Measurements from ENCODE around the gene PLD2. TPM values are rescaled to one million over a fixed set of nuclear protein-coding genes. Genes with fewer than 3 reads are reported as not detected.
A peak's percentile ranks its signal among the peaks of the same experiment; 100 is the strongest.

PLD2 gene
- total and polyA plus RNA-seq, 3 experiments from 2014 or later: 1.9 to 12.0 (median 10.1) TPM

DNA sequence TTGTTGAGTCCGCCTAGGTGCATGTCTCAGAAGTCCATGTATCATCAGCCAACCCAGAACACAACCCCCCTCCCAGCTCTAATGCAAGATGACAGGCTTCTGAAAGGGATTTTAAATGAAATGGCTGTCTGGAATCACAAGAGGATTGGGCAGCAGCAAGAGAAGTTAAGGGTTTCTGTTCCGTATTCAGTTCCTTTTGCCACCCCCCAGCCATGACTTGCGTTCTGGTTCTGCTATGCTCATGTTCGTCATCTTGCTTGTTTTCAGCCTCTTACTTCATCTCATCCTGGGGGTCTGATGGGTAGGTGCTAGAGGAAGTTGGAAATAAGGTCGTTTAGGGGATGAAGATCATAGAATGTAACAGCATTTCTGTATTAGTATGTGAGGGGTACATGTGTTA lies 38.2 kb downstream of the PLD2 start:
- POLR2A ChIA-PET: no interaction called here
- peaks cover 4% of the 10 kb centered on the region for H3K36me3 ChIP-seq (ENCODE audit: insufficient read depth, low read length)

DNA sequence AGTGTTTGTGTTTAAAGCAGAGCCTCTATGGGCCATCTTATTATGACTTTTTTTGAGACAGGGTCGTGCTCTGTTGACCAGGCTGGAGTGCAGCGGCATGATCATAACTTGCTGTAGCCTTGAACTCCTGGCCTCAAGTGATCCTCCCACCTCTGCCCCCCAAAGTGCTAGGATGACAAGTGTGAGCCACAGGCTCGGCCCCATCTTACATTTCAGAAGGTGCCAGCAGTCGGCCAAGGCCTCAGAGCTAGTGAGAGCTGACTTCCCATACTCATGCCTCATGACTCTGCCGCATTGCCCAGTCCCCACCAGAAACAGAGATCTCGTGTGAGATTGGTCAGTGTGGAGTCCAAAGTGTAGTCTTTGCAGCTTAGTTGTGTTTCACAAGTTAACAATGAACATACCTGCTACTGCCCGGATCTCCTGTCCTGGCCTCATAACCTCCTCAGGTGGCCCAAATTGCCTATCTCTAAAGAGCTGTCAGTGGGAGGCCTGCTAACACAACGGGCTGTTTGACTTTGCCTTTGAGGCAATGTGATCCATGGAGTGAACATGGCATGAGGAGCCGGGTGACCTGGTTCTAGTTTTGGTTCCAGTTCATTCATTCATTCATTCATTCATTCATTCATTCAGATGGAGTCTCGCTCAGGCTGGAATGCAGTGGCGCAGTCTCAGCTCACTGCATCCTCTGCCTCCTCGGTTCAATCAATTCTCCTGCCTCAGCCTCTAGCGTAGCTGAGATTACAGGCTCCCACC lies 39.9 kb downstream of the PLD2 start:
- Histone ChIP-seq H3K27me3 (ENCODE audit: insufficient read depth, low read length, poor library complexity, severe bottlenecking) (no peaks in the 10 kb centered on the region), H3K4me1 (ENCODE audit: insufficient read depth, low read length) (no peaks in the 10 kb centered on the region), H3K36me3 (ENCODE audit: insufficient read depth, low read length) (peaks cover 6% of the 10 kb centered on the region), H3K9me3 (ENCODE audit: low read length) (no peaks in the 10 kb centered on the region), H3K27ac (ENCODE audit: low read depth, low read length) (no peak overlapping the region), H3K4me3 (ENCODE audit: low read length) (no peak overlapping the region)
- CTCF ChIA-PET: no interaction called here
- Mint-ChIP-seq H3K4me3 (no peak overlapping the region), H3K4me1 (peaks cover 41 to 83% (median 79%) of the 10 kb centered on the region in 3 donors), H3K27me3 (peaks cover 0 to 2% of the 10 kb centered on the region in 2 donors), H3K9me3 (no peaks in the 10 kb centered on the region), H3K36me3 (peaks cover 0 to 51% (median 11%) of the 10 kb centered on the region in 3 donors), H3K27ac (no peak overlapping the region)
- DNase-seq: no peak
- POLR2A ChIA-PET: no interaction called here

More for the DNA sequence above, 38.2 kb downstream of the PLD2 start:
- H3K27ac Mint-ChIP-seq: peak overlapping the region in 3 of 8 donors; percentile 52 to 77 (median 52)
- no peaks in the 10 kb centered on the region for H3K9me3 ChIP-seq (ENCODE audit: low read length)
- peaks cover 41 to 85% (median 79%) of the 10 kb centered on the region in 3 donors for H3K4me1 Mint-ChIP-seq
- no peaks in the 10 kb centered on the region for H3K9me3 Mint-ChIP-seq
- H3K4me1 ChIP-seq (ENCODE audit: insufficient read depth, low read length): peaks cover 4% of the 10 kb centered on the region
- peak overlapping the region in 1 of 7 donors; percentile 19 for H3K4me3 Mint-ChIP-seq
- no peaks in the 10 kb centered on the region for H3K27me3 Mint-ChIP-seq
- H3K27me3 ChIP-seq (ENCODE audit: insufficient read depth, low read length, poor library complexity, severe bottlenecking): no peaks in the 10 kb centered on the region
- CTCF ChIA-PET: no interaction called here
- H3K27ac ChIP-seq (ENCODE audit: low read depth, low read length): no peak overlapping the region
- peaks cover 0 to 55% (median 5%) of the 10 kb centered on the region in 3 donors for H3K36me3 Mint-ChIP-seq
- no peak for DNase-seq
- no peak overlapping the region for H3K4me3 ChIP-seq (ENCODE audit: low read length)

GRCh38 chr17:4849011-4849536 lies 42.1 kb downstream of the PLD2 start:
- POLR2A ChIA-PET: no interaction called here
- H3K36me3 ChIP-seq (ENCODE audit: insufficient read depth, low read length): peaks cover 6% of the 10 kb centered on the region
- Mint-ChIP-seq H3K4me1 (peaks cover 44 to 82% (median 78%) of the 10 kb centered on the region in 3 donors), H3K4me3 (no peak overlapping the region), H3K36me3 (peaks cover 0 to 47% (median 15%) of the 10 kb centered on the region in 3 donors), H3K27ac (peak overlapping the region in 1 of 8 donors; percentile 27), H3K9me3 (peaks cover 0 to 9% (median 5%) of the 10 kb centered on the region in 5 donors), H3K27me3 (peaks cover 0 to 6% of the 10 kb centered on the region in 2 donors)
- no peaks in the 10 kb centered on the region for H3K27me3 ChIP-seq (ENCODE audit: insufficient read depth, low read length, poor library complexity, severe bottlenecking)
- no peaks in the 10 kb centered on the region for H3K9me3 ChIP-seq (ENCODE audit: low read length)
- DNase-seq: no peak
- CTCF ChIA-PET: no interaction called here
- H3K4me3 ChIP-seq (ENCODE audit: low read length): no peak overlapping the region
- H3K4me1 ChIP-seq (ENCODE audit: insufficient read depth, low read length): peaks cover 6% of the 10 kb centered on the region
- no peak overlapping the region for H3K27ac ChIP-seq (ENCODE audit: low read depth, low read length)

DNA sequence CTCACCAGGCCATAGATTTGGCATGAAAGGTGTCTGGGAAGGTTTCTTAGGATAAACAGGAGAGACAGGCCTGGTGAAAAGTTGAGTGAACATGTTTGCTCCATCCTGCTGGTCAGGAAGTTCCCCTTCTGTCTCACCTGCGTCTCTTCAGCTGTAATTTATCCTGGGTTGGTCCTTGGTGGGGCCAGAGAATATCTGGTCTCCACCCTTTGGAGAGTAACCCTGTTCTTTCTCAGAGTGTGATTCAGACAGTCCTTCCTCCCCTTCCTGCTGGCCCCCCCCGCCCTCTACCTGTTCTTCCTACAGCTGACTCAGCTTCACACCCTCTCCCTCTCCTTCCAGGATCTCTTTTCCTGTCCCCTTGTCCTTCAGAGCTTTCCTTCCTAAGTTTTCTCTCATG lies 43.3 kb downstream of the PLD2 start:
- peaks cover 0 to 12% (median 5%) of the 10 kb centered on the region in 5 donors for H3K9me3 Mint-ChIP-seq
- peaks cover 0 to 6% of the 10 kb centered on the region in 2 donors for H3K27me3 Mint-ChIP-seq
- POLR2A ChIA-PET: no interaction called here

GRCh38 chr17:4851084-4851483 lies 44.1 kb downstream of the PLD2 start:
- Histone ChIP-seq H3K27ac (ENCODE audit: low read depth, low read length) (no peak overlapping the region), H3K36me3 (ENCODE audit: insufficient read depth, low read length) (peaks cover 12% of the 10 kb centered on the region), H3K27me3 (ENCODE audit: insufficient read depth, low read length, poor library complexity, severe bottlenecking) (no peaks in the 10 kb centered on the region), H3K4me1 (ENCODE audit: insufficient read depth, low read length) (peaks cover 6% of the 10 kb centered on the region), H3K9me3 (ENCODE audit: low read length) (no peaks in the 10 kb centered on the region), H3K4me3 (ENCODE audit: low read length) (no peak overlapping the region)
- Mint-ChIP-seq H3K27me3 (peaks cover 0 to 6% of the 10 kb centered on the region in 2 donors), H3K4me3 (no peak overlapping the region), H3K36me3 (peaks cover 0 to 39% (median 17%) of the 10 kb centered on the region in 3 donors), H3K27ac (peak overlapping the region in 2 of 8 donors; percentile 25 to 79), H3K9me3 (peaks cover 0 to 12% (median 5%) of the 10 kb centered on the region in 5 donors), H3K4me1 (peaks cover 39 to 73% (median 68%) of the 10 kb centered on the region in 3 donors)
- ChIA-PET CTCF (no interaction called here), POLR2A (no interaction called here)
- no peak for DNase-seq

More for the DNA sequence above, 43.3 kb downstream of the PLD2 start:
- peaks cover 0 to 42% (median 18%) of the 10 kb centered on the region in 3 donors for H3K36me3 Mint-ChIP-seq
- H3K27me3 ChIP-seq (ENCODE audit: insufficient read depth, low read length, poor library complexity, severe bottlenecking): no peaks in the 10 kb centered on the region
- DNase-seq: no peak
- H3K36me3 ChIP-seq (ENCODE audit: insufficient read depth, low read length): peaks cover 12% of the 10 kb centered on the region
- peaks cover 41 to 77% (median 74%) of the 10 kb centered on the region in 3 donors for H3K4me1 Mint-ChIP-seq
- H3K27ac ChIP-seq (ENCODE audit: low read depth, low read length): no peak overlapping the region
- peaks cover 6% of the 10 kb centered on the region for H3K4me1 ChIP-seq (ENCODE audit: insufficient read depth, low read length)
- no peak overlapping the region for H3K4me3 ChIP-seq (ENCODE audit: low read length)
- H3K9me3 ChIP-seq (ENCODE audit: low read length): no peaks in the 10 kb centered on the region
- H3K27ac Mint-ChIP-seq: peak overlapping the region in 3 of 8 donors; percentile 5 to 79 (median 50)
- CTCF ChIA-PET: no interaction called here
- H3K4me3 Mint-ChIP-seq: no peak overlapping the region

- peaks cover 6% of the 10 kb centered on the region for H3K4me1 ChIP-seq (ENCODE audit: insufficient read depth, low read length)
- H3K27ac Mint-ChIP-seq: peak overlapping the region; percentile 30 to 93 (median 82)
- peak; percentile 25 to 66 (median 44) for DNase-seq
- H3K27me3 Mint-ChIP-seq: peaks cover 0 to 6% of the 10 kb centered on the region in 2 donors
- H3K27ac ChIP-seq (ENCODE audit: low read depth, low read length): no peak overlapping the region
- peaks cover 9% of the 10 kb centered on the region for H3K36me3 ChIP-seq (ENCODE audit: insufficient read depth, low read length)
- H3K4me3 ChIP-seq (ENCODE audit: low read length): no peak overlapping the region
- ChIA-PET POLR2A (interaction anchor here (1.5 kb wide), 1 partner anchor 19 kb away, joined by 3 read pairs; no protein-coding TSS in a partner anchor), CTCF (interaction anchor here (1.1 kb wide), 1 partner anchor 63 kb away, joined by 5 read pairs; no protein-coding TSS in a partner anchor)
- H3K27me3 ChIP-seq (ENCODE audit: insufficient read depth, low read length, poor library complexity, severe bottlenecking): no peaks in the 10 kb centered on the region
- H3K9me3 ChIP-seq (ENCODE audit: low read length): no peaks in the 10 kb centered on the region
- H3K36me3 Mint-ChIP-seq: peaks cover 0 to 41% (median 15%) of the 10 kb centered on the region in 3 donors
- peaks cover 0 to 12% (median 5%) of the 10 kb centered on the region in 5 donors for H3K9me3 Mint-ChIP-seq
- H3K4me3 Mint-ChIP-seq: peak overlapping the region in 6 of 7 donors; percentile 29 to 85 (median 48)
- peaks cover 45 to 73% (median 69%) of the 10 kb centered on the region in 3 donors for H3K4me1 Mint-ChIP-seq
Measured at GRCh38 chr17:4852567-4853207, 45.7 kb downstream of the PLD2 start.

- Mint-ChIP-seq H3K27me3 (peaks cover 0 to 6% of the 10 kb centered on the region in 2 donors), H3K9me3 (peaks cover 0 to 12% (median 5%) of the 10 kb centered on the region in 5 donors), H3K4me3 (peak overlapping the region in 5 of 7 donors; percentile 20 to 76 (median 32)), H3K36me3 (peaks cover 0 to 40% (median 13%) of the 10 kb centered on the region in 3 donors), H3K4me1 (peaks cover 45 to 72% (median 67%) of the 10 kb centered on the region in 3 donors), H3K27ac (peak overlapping the region in 5 of 8 donors; percentile 4 to 83 (median 39))
- ChIA-PET CTCF (no interaction called here), POLR2A (no interaction called here)
- Histone ChIP-seq H3K36me3 (ENCODE audit: insufficient read depth, low read length) (peaks cover 9% of the 10 kb centered on the region), H3K4me1 (ENCODE audit: insufficient read depth, low read length) (peaks cover 6% of the 10 kb centered on the region), H3K27ac (ENCODE audit: low read depth, low read length) (no peak overlapping the region), H3K4me3 (ENCODE audit: low read length) (no peak overlapping the region), H3K27me3 (ENCODE audit: insufficient read depth, low read length, poor library complexity, severe bottlenecking) (no peaks in the 10 kb centered on the region), H3K9me3 (ENCODE audit: low read length) (no peaks in the 10 kb centered on the region)
- DNase-seq: peak; percentile 3 to 52 (median 29)
Measured at GRCh38 chr17:4853208-4853671, 46.3 kb downstream of the PLD2 start.

Measured in CD8-positive, alpha-beta memory T cell (primary cell).